ENCODE measurements around the gene HORMAD2.

GRCh38 chr22:30195245-30196140 is 115.2 kb downstream of the HORMAD2 start:
- TF ChIP-seq CTCF (conservative IDR thresholded peaks at IDR 0.05; ENCODE audit: low read length) (no peak), EZH2phosphoT487 (IDR thresholded peaks at IDR 0.05; ENCODE audit: borderline replicate concordance) (no peak)
